Suppressor macrophage (primary cell): ENCODE measurements around the gene UHRF2.
"Not testable (repeated sequence)": the region's sequence is repeated elsewhere in the genome, so short reads cannot be mapped to it uniquely, and the experiment has no call there.

Experiments
- DNase-seq, 4 experiments: peaks; one replicate each; pipeline ENCODE4 v3.0.0-alpha.2; 2020 to 2022
- total RNA-seq, 17 experiments: gene quantifications; one replicate each; lab custom pipeline; 2026; ENCODE audit warnings: mixed read lengths in 6 of 17, inconsistent platforms in 3 of 17; lab: John Stamatoyannopoulos, UW

Gene UHRF2, protein sequence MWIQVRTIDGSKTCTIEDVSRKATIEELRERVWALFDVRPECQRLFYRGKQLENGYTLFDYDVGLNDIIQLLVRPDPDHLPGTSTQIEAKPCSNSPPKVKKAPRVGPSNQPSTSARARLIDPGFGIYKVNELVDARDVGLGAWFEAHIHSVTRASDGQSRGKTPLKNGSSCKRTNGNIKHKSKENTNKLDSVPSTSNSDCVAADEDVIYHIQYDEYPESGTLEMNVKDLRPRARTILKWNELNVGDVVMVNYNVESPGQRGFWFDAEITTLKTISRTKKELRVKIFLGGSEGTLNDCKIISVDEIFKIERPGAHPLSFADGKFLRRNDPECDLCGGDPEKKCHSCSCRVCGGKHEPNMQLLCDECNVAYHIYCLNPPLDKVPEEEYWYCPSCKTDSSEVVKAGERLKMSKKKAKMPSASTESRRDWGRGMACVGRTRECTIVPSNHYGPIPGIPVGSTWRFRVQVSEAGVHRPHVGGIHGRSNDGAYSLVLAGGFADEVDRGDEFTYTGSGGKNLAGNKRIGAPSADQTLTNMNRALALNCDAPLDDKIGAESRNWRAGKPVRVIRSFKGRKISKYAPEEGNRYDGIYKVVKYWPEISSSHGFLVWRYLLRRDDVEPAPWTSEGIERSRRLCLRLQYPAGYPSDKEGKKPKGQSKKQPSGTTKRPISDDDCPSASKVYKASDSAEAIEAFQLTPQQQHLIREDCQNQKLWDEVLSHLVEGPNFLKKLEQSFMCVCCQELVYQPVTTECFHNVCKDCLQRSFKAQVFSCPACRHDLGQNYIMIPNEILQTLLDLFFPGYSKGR
- 9.7 to 60.9 (median 32.3) reads per million in 17 experiments for total RNA-seq

DNA sequence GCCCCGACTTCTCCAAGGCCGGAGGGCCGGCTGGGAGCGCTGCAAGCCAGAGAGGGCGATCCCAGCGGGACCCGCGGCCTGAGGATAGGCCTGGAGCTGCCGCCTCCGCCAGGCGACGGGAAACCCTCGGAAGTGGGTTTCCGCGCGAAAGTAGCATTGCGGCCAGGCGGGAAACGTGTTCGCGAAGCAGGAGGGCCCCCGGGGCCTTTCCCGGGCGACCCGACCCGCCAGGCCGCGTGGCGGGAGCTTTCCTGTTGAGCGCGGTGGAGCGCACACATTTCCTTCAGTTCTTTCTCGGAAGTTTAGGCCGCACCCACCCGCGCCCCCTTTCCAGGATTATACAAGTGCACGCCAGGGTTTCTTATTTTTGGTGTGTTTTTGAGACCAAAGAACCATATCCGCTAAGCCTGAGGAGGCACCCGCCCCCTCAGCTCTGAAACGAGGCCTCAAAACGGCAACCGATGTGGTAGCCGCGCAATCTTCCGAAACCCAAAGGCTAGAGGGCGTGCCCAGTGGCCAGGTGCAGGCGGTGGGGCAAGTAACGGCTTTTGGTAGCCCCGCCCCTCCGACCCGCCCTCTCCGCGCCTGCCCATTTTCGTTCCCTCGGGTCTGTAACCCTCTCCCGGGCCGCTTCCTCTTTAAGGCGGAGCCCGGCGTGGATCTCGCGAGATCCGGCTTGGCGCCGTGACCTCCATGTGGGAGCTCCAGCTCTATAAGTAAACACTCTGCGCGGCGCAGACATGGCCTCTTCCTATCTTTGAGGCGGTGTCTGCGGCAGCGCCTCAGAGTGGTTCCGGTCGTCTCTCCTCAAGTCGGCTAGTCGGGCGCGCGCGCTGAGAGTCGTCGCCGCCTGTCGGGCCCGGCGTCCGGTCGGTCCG, at the start of gene UHRF2:
TSS of gene UHRF2 (plus strand) at position 713 of the 878 bp plus-strand sequence. CDS start 292 bp downstream, outside the sequence.
- peak; percentile 99 to 100 (median 99) for DNase-seq

DNA sequence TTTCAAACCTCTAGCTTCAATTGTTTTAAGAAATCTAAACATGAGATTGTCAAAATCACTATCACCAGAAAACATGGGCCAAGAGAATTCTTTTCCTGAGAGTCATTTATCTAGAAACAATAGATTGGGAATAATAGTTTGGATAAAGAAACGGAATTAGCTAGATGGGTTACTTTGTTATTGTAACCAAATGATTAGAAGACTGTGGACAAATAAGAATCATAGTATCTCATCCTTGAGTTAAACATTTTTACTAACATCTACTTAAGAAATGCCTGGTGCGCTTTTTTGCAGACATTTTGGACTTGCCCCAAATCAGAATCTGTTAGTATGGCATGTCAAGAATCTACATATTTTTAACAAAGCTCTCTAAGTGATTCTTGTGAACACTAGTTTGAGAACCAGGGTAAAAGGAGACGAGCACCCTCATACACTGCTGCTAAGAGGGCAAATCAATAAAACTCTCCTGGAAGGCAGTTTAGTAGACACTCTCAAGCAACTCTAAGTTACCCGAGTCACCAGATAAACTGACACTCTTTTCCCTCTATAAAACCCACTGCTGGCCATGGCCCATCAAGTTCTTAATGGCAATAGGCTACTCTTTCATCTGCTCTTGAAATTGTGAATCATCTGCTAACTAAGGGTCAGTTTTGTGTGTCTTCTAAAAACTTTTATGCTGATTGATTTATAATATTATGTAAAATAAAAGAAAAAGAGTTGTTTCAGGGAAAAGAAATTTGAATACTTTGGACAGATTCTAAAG, 45.7 kb upstream of the UHRF2 start:
- DNase-seq, result no peak

DNA sequence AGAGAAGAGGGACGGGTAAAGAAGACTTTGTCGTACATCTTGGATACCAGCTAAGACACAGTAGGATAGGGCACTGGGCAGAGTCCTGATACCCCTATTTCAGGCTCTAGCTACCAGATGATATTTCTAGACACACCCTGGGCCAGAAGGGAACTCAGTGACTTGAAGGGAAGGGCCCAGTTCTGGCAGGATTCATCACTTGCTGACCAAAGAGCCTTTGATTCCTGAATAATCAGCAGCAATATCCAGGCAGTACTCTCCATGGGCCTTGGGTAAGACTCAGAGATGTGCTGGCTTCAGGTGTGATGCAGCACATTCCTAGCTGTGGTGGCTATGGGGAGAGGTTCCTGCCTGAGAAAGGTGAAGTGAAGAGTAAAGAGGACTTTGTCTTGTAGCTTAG, 44.2 kb upstream of the UHRF2 start:
- DNase-seq, result no peak

DNA sequence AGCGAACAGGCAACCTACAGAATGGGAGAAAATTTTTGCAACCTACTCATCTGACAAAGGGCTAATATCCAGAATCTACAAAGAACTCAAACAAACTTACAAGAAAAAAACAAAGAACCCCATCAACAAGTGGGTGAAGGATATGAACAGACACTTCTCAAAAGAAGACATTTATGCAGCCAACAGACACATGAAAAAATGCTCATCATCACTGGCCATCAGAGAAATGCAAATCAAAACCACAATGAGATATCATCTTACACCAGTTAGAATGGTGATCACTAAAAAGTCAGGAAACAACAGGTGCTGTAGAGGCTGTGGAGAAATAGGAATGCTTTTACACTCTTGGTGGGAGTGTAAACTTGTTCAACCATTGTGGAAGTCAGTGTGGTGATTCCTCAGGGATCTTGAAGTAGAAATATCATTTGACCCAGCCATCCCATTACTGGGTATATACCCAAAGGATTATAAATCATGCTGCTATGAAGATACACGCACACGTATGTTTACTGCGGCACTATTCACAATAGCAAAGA, 31.5 kb upstream of the UHRF2 start:
- DNase-seq, result not testable (repeated sequence)

DNA sequence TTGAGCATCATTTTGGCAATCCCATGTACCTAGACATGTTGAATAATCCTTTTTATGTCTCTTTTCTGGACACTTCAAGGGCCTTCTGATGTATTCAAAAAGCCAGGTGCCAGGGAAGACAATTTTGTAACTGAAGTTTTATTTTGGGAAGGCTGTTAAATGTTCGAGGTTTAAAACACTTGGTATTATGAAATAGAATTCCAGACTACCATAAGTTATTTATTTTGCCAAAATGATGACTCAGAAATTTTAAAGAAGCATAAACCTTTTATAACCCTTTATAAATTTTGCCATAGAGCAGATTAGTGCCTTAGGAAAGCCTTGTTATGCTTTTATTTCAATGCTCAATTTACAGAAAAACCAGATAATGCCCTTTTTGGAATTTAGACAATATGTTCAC, 30.3 kb upstream of the UHRF2 start:
- no peak for DNase-seq

DNA sequence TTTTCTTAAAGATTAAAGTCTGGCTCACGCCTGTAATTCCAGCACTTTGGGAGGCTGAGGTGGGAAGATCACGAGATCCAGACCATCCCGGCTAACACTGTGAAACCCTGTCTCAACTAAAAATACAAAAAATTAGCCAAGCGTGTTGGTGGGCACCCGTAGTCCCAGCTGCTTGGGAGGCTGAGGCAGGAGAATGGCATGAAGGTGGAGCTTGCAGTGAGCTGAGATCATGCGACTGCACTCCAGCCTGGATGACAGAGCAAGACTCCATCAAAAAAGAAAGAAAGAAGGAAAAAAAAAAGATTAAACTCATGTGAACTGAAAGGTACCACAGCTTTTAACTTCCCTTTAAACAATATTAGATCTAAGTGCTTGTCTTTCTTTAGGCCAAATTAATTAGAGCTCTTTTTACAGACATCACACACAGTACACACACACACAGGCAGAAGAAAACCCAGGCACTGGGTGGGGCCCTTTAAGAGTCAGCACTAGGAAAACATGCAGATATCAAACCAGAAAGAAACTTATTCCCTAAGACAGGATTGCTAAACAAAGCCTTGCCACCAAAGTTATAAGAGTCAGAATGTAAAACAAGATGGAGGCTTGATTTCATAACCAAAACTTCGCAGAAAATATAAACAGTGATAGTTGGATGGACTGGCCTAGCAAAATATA, 29.3 kb upstream of the UHRF2 start:
- no peak for DNase-seq

DNA sequence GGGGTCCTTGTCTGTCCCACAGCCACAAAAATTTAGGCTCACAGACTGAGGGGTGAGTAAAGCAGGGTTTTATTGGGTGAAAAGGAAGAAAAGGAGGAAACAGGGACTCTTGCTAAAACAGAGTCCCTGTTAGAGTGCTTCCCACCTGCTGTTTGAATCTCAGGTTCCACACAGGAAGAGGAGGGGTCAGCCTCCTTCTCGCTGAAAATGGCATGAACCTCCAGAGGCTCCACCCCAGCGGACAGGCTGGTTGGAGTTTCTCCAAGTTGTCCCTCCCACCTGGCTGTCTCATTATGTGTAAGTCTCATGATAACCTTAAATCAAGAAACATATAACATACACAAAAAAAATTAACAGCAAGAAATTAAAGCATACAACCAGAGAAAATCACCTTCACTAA, 28.3 kb upstream of the UHRF2 start:
- DNase-seq, result no peak

DNA sequence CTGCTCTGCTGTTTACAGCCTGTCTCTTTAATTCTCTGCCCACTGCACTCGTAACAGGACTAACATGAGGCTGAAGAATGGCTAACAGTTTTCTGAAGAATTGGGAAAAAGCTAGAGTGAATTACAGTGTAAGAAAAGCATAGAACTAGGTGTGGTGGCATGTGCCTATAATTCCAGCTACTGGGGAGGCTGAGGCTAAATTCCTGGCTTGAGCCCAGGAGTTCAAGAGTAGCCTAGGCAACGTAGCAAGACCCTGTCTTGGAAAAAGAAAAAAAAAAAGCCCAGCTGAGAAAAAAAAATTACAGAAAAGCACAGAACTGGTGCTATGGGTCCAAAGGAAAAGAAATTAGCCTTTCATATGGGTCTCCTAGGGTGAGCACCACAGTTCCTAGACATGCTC, 13.9 kb upstream of the UHRF2 start:
- no peak for DNase-seq

DNA sequence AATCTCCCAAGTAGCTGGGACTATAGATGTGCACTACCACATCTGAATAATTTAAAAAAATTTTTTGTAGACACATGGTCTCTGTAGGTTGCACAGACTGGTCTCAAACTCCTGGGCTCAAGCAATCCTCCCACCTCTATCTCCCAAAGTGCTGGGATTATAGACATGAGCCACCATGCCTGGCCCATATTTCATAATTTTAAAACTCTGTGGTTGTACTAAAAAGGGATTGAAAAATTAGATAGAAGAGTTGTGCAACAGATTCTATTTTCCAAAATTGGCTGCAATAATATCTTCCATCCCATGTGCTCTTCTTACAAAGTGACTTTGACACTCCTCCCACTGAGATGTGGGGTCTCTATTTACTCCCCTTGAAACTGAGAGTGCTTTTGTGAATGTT, 7.6 kb upstream of the UHRF2 start:
- DNase-seq, result no peak

DNA sequence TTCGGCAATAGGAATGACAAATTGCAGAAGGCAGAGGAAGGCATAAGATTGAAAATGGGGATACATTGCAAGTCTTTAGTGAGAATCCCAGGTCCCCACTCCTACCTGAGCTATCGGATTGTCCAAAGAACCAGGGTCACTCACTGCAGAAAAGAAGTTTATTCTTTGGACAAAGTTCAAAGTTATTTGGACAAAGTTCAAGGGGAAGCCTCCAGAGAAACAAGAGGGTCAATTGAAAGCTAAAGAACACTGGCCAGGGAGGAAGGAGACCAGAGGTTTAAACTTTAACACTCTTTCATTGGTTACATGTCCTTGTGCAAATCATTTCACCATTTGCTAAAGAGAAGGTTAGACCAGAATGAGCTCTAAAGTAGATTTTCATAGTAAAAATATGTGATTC, 5.2 kb upstream of the UHRF2 start:
- DNase-seq, result no peak

DNA sequence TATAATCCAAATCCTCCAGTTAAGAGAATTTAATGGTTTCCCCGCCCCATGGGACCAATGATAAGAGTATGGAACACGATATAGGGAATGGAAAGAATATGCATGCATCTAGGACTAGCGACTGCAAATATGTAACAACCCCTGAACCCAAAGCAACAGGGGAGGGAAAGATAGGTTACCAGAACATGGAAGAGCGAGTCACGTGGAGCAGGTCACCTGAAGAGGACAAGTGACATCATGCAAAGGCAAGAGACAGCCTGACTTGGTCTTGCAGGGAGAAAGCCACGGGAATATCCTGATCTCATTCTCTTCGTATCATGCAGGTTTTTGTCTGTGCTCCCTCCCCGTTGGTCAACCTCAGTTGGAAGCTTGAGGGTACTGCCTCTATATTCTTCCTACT, 4.7 kb upstream of the UHRF2 start:
- DNase-seq, result no peak

DNA sequence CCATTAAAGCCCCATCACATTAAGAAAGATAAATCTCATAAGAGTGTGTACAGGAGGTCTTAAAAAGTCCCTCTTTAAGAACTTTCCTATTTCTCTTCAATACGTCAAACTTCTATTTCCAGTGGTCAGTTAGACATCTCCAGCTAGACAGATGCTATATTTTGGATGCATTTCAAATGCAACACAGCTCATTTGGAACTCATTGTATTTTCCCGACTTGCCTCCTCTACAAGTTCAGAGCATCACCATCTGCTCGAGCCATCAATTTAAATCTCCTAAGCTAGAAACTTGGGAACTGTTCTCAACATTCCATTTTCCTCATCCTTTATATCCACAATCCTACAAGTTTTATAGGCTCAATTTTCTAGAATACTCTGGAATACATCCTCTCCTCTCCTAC, 3.2 kb upstream of the UHRF2 start:
- DNase-seq, result no peak

DNA sequence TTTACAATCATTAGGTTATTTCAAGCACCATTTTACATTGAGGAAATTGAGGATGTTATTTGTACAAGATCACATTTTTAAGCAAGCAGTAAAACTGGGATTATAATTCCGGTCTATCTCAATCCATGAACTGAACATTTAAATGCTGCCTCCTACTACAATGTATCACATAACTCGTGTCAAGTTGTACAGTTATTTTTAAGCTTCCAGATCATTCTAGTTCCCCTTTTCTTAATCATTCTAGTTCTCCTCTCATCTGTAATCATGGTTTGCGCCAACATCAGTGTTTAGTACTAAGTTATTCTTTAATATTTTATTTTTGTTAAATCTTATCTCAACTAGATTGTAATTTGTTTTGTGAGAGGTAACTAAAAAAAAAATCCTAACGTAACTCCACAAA, 2.4 kb upstream of the UHRF2 start:
- DNase-seq, result peak in 2 of 4 experiments; percentile 61 to 64

DNA sequence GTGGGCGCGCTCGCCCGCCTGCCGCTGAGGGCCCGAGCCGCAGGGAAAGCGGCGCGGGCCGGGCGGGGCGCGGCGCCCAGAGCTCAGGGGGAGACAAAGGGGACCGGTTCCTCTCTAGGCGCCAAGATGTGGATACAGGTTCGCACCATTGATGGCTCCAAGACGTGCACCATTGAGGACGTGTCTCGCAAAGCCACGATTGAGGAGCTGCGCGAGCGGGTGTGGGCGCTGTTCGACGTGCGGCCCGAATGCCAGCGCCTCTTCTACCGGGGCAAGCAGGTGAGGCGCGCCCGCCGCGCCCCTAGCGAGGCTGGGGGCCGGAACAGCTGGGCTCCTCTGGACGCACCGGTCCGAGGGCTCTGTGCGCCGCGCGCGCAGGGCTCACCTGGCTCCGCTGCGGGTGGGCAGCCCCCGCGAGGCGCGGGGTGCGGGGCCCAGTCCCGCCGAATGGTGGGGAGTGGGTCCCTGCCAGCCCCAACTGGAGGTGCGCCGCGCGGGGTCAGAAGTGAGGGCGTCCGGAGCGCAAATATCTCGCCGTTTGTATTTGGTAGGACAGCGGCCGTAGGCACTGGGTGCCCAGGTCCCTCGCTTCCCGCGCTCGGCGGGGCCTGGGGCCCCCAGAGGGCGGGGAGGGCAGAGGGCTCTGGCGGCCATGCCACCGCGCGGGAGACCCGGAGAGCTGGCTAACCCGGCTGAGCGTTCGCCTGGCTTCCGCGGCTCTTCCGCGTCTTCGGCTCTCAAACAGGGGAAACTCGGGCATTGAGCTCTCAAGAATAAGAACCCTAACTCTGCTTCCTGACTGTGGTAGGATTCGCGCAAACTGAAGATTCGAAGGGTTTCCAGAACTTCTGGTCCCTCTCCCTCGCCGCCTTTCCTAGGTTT, 607 bp downstream of the UHRF2 start:
- DNase-seq, result peak; percentile 20 to 72 (median 57)

DNA sequence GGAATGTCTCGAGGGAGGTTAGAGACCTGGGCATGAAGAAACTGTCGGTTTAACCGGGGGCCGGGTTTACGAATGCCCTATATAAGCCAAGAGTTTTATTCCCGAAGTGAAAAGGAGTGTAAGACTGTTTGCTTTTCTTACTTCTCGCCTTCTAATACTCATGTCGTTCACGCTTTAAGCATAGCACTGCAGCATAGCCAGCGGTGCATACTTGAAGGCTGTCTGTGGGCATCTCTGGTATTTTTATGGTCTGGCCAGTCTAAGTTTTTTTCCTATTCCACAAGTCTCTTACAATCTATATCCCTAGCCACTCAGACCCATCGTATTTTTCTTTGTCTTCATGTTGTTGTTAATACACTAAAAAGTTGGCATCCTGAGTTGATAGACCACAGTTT, 1.2 kb downstream of the UHRF2 start:
- DNase-seq, result peak in 1 of 4 experiments; percentile 24

DNA sequence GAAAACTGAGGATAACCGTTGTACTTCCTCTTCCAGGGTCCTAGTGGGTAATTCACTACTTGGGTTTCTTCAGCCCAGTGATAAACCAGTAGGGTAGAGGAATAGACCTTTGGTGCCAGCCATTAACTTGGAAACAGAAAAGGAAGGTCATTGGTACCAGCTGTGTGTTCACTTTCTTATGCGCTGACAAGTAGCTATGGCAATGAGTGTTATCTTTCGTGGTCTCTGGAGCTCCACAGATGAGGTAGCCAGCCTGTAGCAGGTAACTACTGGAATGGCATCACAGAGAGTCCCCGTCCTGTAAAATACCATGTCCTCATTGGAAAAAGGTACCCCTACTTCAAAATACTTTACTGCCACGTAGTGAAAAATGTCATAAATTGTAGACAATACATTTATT, 2.3 kb downstream of the UHRF2 start:
- DNase-seq, result peak in 1 of 4 experiments; percentile 14

DNA sequence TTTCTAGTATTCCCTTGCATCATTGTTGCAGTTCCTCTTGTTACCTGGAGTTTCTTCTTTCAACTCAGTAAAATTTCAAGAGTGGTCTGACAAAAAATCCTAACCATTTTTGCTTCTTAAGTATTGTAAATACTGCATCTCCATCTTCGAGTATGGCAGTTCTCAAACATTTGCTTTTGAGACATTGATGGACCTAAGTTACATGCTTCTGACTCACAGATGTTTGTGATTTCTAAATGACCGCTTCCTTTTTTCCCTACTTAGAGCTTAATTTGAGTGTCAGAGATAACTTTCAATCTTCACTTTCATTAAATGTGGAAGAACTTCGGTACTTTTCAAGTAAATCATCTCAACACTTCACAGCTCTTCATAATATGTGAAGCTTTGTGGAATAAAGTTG, 4.2 kb downstream of the UHRF2 start:
- peak in 3 of 4 experiments; percentile 13 to 65 (median 62) for DNase-seq

DNA sequence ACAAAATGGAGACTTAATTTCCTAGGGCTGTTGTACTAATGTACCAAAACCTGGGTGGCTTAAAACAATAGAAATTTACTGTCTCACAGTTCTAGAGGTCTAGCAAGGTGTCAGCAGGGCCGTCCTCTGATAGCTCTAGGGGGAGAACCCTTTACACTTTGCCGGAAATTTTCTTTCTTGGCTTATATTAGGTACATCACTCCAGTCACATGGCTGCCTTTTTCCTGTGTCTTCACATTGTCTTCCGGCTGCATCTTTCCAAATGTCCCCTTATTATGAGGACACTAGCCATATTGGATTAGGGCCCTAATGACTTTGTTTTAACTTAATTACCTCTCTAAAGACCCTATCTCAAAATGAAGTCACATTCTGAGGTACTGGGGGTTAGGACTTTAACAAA, 5.8 kb downstream of the UHRF2 start:
- no peak for DNase-seq

DNA sequence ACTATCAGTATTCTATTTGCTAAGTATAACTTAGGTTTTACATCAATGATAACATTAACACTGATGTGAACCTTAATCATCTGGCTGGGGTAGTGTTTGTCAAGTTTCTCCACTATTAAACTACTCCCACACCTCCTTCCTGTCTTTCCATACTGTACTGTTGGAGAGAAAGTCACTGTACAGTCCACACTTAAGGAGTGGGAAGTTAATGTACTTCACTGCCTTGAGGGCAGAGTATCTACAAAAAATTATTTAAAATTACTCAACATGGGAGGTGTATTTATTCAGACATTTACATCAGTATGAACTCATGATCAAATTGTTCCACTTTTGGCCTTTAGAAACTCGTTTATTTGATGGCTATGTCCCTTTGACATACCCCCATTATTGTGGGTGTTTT, 11.9 kb downstream of the UHRF2 start:
- DNase-seq, result peak in 1 of 4 experiments; percentile 26

DNA sequence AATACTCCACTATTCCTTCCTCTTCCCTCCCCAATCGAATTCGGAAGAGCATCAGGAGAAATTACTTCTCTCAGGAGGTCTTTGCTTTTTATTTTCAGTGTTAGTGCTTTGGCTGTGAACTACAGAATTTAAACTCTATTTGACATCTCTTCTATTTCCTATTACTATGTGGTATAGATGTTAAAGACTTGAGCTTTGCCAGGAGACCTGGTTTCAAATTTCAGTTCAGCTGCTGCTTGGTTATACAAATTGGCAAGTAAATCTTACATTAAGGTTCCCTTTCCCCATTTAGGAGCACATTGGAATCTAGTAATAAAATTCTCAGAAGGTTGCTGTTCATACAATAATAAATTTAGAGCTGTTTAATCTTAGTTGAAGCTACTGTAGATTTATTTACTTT, 13.1 kb downstream of the UHRF2 start:
- no peak for DNase-seq
